NCI-H2196 (cell line): ENCODE data around the gene ANKRD17.
"Not testable (repeated sequence)": the region's sequence is repeated elsewhere in the genome, so short reads cannot be mapped to it uniquely, and the experiment has no call there.

Experiments used
- DNase-seq: peaks from one replicate; lab custom pipeline; 2025; ENCODE audit not compliant: unreplicated experiment; lab: John Stamatoyannopoulos, UW

ANKRD17 gene

GRCh38 chr4:73248821-73249220 lies 9.8 kb downstream of the ANKRD17 start:
- no peak for DNase-seq

DNA sequence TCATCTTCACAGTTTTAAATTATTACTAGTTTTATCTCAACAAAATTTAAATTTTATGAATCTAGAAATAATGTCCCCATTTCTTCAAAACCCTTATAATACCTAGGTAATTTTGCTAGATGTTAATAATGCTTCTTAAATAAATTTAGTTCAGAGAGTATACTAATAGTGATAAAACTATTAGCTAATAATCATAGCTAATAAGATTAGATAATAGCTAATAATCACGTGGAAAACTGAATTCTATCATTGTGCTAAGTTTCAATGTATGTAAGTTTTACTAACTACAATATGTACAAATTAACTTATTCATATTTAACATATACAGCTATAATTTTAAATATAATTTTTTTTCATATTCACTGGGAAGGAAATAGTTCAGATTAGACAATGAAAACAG lies 10.2 kb downstream of the ANKRD17 start:
- no peak for DNase-seq

GRCh38 chr4:73247100-73247499 lies 11.5 kb downstream of the ANKRD17 start:
- no peak for DNase-seq

DNA sequence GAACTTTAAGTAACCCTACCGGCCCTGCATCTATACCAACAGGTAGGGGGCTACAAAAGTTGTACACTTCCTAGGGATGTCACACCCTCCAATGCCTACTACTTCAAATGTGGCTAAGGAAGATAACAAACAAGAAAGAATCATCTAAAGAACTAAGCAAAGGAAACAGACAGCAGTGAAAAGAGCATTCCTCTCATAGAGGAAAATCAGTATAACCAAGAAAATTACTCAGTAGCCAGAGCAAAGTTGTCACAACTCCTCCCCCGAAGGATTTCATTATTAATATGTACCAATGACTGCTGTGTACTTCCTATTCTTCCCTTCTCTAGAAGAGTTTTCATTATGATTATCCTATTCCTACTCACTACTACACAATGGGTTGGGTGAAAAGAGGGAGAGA lies 12.6 kb downstream of the ANKRD17 start:
- no peak for DNase-seq

GRCh38 chr4:73244945-73245601 lies 13.5 kb downstream of the ANKRD17 start:
- no peak for DNase-seq

DNA sequence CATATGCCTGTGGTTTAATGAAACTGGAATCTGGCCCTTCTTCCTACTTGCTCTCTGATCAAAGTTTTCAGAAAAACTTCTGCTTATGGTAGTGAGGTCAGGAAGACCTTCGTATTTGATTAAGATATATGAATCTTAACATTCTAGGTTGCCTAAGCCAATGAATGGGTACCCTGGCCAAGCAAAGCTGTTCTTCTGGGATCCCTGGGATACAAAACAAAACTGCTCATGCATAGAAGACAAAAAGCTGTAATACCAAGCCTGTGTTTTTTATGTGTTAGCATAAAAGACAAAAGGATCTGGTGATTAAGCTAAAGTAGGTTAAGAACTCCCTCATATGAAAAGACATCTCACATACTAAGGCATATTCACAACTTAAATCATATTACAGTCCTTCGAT lies 21.6 kb downstream of the ANKRD17 start:
- DNase-seq: no peak

- DNase-seq: no peak
Measured at GRCh38 chr4:73236151-73236550, 22.4 kb downstream of the ANKRD17 start.

GRCh38 chr4:73234712-73235111 lies 23.9 kb downstream of the ANKRD17 start:
- DNase-seq: no peak

DNA sequence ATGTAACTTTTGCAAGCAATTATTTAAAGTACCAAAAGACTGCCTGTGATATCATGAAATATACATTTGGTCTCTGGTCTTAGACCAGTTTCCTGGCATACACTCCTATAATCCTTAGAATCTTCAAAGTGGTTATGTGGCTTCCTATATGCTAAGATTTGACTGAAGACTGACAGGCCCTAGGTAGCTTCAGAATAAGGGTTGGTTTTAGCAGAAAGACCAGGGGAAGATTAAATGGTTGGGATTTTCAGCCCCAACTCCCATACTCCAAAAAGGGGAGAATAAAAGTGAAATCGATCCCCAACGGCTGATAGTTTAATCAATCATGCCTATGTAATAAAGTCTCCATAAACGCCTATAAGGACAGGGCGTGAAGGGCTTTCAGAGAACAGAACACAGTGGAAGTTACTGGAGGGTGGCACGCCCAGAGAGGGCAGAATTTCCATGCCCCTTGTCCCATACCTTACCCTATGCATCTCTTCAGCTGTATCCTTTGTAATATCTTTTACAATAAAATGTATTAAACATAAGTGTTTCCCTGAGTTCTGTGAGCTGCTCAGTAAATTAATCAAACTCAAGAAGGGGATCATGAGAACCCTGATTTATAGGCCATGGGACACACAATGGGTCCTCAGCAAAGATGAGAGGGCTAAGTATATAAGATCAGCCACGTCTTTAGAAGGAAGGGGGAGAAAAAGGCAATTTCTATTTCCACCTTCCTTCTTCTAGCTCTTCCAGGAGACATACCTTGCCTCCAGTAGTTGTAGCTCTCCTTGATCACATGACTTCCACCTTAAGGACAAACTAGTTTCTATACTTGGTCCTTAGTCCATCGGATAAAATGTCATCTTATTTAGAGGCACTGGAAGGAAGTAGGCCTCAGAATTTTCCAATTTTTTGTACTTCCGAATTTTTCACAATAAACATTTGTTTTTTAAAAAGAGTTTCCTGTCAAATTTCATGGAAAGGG lies 26.8 kb downstream of the ANKRD17 start:
- no peak for DNase-seq

DNA sequence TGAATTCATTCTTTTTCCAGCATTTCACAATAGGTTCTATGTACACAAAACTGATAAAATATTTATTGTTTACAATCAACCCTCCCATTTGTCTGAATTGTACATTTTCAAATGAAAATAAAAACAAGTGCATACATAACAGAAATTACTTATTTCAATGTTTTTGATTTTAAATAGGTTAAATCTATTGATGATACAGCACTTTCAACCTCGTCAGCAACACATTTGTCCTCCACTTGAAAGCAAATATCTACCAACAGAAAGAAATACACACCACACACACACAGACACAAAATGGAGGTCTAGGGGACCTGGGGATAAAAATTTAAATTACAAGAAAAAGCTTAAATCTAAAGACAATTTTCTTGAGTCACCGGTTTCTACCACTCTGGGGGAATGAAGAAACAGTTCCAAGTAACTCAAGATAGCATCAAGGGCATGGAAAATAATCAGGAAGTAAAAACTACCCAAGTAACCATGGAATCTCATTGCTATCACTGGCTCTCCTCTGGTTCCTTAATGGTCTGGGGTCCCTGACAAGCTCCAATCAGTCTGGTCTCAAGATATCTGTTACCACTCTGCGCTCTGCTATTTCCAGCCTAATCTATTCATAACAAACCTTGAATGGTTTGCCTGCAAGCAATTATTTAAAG lies 27.6 kb downstream of the ANKRD17 start:
- DNase-seq: no peak

DNA sequence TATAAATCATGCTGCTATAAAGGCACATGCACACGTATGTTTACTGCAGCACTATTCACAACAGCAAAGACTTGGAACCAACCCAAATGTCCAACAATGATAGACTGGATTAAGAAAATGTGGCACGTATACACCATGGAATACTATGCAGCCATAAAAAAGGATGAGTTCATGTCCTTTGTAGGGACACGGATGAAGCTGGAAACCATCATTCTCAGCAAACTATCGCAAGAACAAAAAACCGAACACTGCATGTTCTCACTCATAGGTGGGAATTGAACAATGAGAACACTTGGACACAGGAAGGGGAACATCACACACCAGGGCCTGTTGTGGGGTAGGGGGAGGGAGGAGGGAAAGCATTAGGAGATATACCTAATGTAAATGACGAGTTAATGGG lies 29.8 kb downstream of the ANKRD17 start:
- not testable (repeated sequence) for DNase-seq

GRCh38 chr4:73224886-73225285 lies 33.7 kb downstream of the ANKRD17 start:
- DNase-seq: no peak

DNA sequence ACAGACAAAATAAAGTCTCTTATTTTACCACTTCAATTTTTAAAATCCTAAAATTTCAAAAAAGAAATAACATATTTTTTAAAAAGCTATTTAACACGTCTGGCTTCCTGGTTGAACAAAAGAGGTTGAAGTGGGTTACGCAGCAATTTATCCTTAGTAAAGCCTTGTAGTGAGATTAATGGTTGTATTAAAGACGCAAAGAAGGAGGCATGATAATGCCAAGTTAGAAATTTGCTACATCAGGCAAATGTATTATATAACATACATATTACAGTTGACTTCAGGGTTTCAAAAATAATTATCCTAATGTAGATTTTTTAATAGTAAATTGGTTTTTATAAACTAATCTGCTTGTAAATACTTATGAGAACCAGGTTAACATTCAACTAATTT lies 35.3 kb downstream of the ANKRD17 start:
- DNase-seq: no peak

GRCh38 chr4:73222466-73223257 lies 35.9 kb downstream of the ANKRD17 start:
- DNase-seq: peak; percentile 58

- DNase-seq: no peak
Measured at GRCh38 chr4:73221734-73222133, 36.9 kb downstream of the ANKRD17 start.

DNA sequence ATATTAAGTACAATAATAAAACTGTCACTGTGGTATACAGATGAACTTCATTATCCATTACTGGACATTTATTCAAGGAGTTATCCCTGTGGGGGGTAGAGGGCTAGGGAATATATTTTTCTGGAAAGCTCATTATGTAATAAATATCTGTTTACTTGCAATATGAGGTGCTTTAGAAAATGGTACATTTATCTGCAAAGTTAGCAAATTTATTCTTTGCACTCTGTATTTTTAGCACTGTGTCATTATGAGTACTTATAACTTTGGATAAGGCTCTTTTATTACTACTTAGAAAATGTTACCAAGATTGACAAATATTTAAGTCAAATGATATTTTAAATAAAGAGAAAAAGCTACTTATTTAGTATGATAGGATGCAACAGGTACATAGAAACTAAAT lies 37.8 kb downstream of the ANKRD17 start:
- DNase-seq: no peak

- DNase-seq: no peak
Measured at GRCh38 chr4:73213916-73214653, 44.5 kb downstream of the ANKRD17 start.

DNA sequence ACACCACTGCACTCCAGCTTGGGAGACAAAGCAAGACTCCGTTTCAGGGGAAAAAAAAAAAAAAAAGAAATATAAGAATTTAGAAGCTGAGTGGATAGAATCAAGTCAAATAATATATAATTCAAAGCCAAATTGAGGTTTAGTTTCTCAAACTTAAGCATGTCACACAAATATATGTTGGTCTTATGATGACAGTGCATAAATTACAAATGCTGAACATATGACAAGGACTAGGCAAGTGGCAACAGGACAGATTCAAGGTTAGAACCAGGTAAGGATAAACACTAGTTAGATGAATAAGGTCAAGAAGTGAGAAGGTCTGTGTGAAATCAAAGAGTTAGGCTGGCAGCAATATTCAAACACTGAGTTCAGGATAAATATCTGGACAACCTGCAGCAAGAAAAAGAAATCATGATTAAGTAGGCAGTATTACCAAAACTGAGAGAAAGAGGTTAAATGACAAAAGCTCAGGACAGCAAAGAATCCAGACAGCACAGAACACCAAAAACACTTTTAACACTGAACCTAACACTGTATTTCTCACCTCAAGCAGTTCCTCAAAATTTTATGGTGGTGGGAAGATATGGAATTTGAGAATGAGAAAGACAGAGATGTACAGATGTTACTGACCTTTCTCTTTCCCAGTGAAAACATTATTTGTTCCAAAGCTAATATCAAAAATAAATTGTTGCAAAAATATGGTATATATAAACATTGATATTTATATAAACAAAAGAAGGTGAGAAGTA lies 45.4 kb downstream of the ANKRD17 start:
- no peak for DNase-seq

- no peak for DNase-seq
Measured at GRCh38 chr4:73211968-73212367, 46.6 kb downstream of the ANKRD17 start.

DNA sequence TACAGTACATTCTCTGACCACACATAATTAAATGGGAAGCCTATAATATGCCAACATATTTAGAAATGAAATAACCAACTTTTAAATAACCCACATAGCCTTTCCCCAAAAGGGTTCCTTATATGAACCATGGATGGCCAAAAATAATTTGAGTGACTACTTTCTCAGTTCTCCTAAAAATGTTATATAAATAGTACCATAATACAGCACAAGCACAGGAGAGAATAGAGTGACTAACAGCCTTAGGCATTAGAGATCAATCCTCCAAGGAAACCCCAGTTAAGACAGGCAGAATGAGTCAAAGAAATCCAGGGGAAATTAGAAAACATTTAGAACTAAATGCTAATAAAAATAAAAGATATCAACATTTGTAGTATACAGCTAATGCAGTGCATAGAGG lies 50.2 kb downstream of the ANKRD17 start:
- no peak for DNase-seq
